H1 (cell line): ENCODE data around the gene KCNJ4. TPM values are rescaled to one million over a fixed set of nuclear protein-coding genes. Genes with fewer than 3 reads are reported as not detected.

Source experiments
- CTCF ChIA-PET: fragments of 300-600 bp; sonication (Branson Sonifier 250); formaldehyde crosslinking; loops from one replicate; lab custom pipeline; 2021; ENCODE audit not compliant: partially characterized antibody; lab: Charles Lee
- POLR2A ChIA-PET: fragments of 300-600 bp; sonication (Branson Sonifier 250); formaldehyde crosslinking; loops from one replicate; lab custom pipeline; 2021; ENCODE audit warnings: inconsistent platforms; ENCODE audit not compliant: partially characterized antibody; lab: Charles Lee
- DNase-seq, 2 experiments: peaks; one replicate each; pipeline versions ENCODE4 v3.0.0 to v3.0.0-alpha.2; 2010 to 2022; ENCODE audit warnings: low spot score in 2 of 2, low read depth in 1 of 2, mixed read lengths in 1 of 2
- FAIRE-seq: peaks from 2 replicates; lab custom pipeline; 2011; peaks lifted over from hg19 to GRCh38; lab: Jason Lieb, UNC
- H2AFZ ChIP-seq: 2 replicates; pipeline ENCODE4 v1.8.1; 2012; ENCODE audit warnings: low read length, inconsistent platforms
- H2AK5ac ChIP-seq: 2 replicates; pipeline ENCODE4 v1.6.1; 2013; ENCODE audit warnings: low read depth, low read length
- H2BK120ac ChIP-seq: replicated peaks from 2 replicates; pipeline ENCODE3; 2013; ENCODE audit warnings: low read depth, low read length, inconsistent platforms
- H2BK12ac ChIP-seq: 2 replicates; pipeline ENCODE4 v1.6.1; 2013; ENCODE audit warnings: low read depth, low read length
- H2BK15ac ChIP-seq: 2 replicates; pipeline ENCODE4 v1.6.1; 2013; ENCODE audit warnings: low read length
- H2BK20ac ChIP-seq: 2 replicates; pipeline ENCODE4 v1.6.1; 2013; ENCODE audit warnings: low read length
- H2BK5ac ChIP-seq: 2 replicates; pipeline ENCODE4 v1.6.1; 2013; ENCODE audit warnings: low read depth, low read length
- H3K14ac ChIP-seq: 2 replicates; pipeline ENCODE4 v1.6.1; 2013; ENCODE audit warnings: inconsistent platforms; ENCODE audit not compliant: insufficient read length
- H3K18ac ChIP-seq: 2 replicates; pipeline ENCODE4 v1.6.1; 2013; ENCODE audit warnings: low read length; ENCODE audit errors: extremely low read depth
- H3K23ac ChIP-seq: 2 replicates; pipeline ENCODE4 v1.6.1; 2013; ENCODE audit warnings: inconsistent platforms; ENCODE audit not compliant: insufficient read length
- H3K23me2 ChIP-seq: 2 replicates; pipeline ENCODE4 v1.6.1; 2013; ENCODE audit warnings: low read depth, low read length
- H3K27ac ChIP-seq: 2 replicates; pipeline ENCODE4 v1.6.1; 2011; ENCODE audit warnings: low read depth, low read length, inconsistent platforms
- H3K27me3 ChIP-seq, 4 experiments: replicated peaks in 1 of 4; 1 replicate in 1 of 4; 2 replicates in 3 of 4; pipeline versions ENCODE4 v1.6.1 to v1.8.1; 2011 to 2013; ENCODE audit warnings: low read length in 3 of 4, mild to moderate bottlenecking in 3 of 4, inconsistent platforms in 2 of 4, mixed read lengths in 2 of 4, moderate library complexity in 1 of 4; ENCODE audit not compliant: control insufficient read depth in 3 of 4, insufficient read depth in 3 of 4; ENCODE audit errors: extremely low read depth in 1 of 4
- H3K36me3 ChIP-seq, 4 experiments: 2 replicates each; pipeline versions ENCODE4 v1.6.1 to v1.8.1; 2011 to 2013; ENCODE audit warnings: mild to moderate bottlenecking in 4 of 4, low read length in 3 of 4, moderate library complexity in 2 of 4, control low read depth in 1 of 4, inconsistent platforms in 1 of 4; ENCODE audit not compliant: insufficient read depth in 4 of 4, control insufficient read depth in 2 of 4
- H3K4ac ChIP-seq: replicated peaks from 2 replicates; pipeline ENCODE3; 2013; ENCODE audit warnings: low read length, low read depth, mixed read lengths, inconsistent platforms; ENCODE audit not compliant: insufficient read length
- H3K4me1 ChIP-seq, 4 experiments: replicated peaks in 1 of 4; 1 replicate in 1 of 4; 2 replicates in 3 of 4; pipeline versions ENCODE4 v1.6.1 to v1.8.1; 2011 to 2013; ENCODE audit warnings: low read length in 3 of 4, inconsistent platforms in 2 of 4, mixed read lengths in 1 of 4; ENCODE audit not compliant: insufficient read depth in 4 of 4, control insufficient read depth in 3 of 4
- H3K4me2 ChIP-seq, 2 experiments: 2 replicates each; pipeline versions ENCODE4 v1.6.1 to v1.8.1; 2011 to 2013; ENCODE audit warnings: low read depth in 2 of 2, low read length in 2 of 2, control low read depth in 1 of 2, inconsistent platforms in 1 of 2, mild to moderate bottlenecking in 1 of 2; ENCODE audit not compliant: insufficient read depth in 1 of 2
- H3K4me3 ChIP-seq, 4 experiments: fragments of 200-600, 300-600 bp in 1 of 4; sonication (generic), shearing (Covaris generic), sonication (Bioruptor Twin) in 1 of 4; 2 replicates each; pipeline versions ENCODE4 v1.5.1 to v1.8.1; 2011 to 2016; ENCODE audit warnings: low read length in 4 of 4, low read depth in 3 of 4, control low read depth in 2 of 4, inconsistent platforms in 2 of 4, mild to moderate bottlenecking in 2 of 4, mixed read lengths in 1 of 4, moderate library complexity in 1 of 4; ENCODE audit not compliant: insufficient read depth in 2 of 4; ENCODE audit errors: extremely low read depth in 1 of 4
- H3K56ac ChIP-seq: replicated peaks from 2 replicates; pipeline ENCODE3; 2013; ENCODE audit warnings: low read depth, mild to moderate bottlenecking, mixed read lengths, low read length, inconsistent platforms; ENCODE audit not compliant: insufficient read length
- H3K79me1 ChIP-seq: 2 replicates; pipeline ENCODE4 v1.6.1; 2013; ENCODE audit warnings: low read depth, low read length, control low read depth
- H3K79me2 ChIP-seq, 2 experiments: 2 replicates each; pipeline versions ENCODE4 v1.6.1 to v1.8.1; 2012 to 2013; ENCODE audit warnings: low read length in 2 of 2, mild to moderate bottlenecking in 2 of 2, inconsistent platforms in 1 of 2; ENCODE audit not compliant: insufficient read depth in 2 of 2, control insufficient read depth in 1 of 2
- H3K9ac ChIP-seq, 4 experiments: replicated peaks in 1 of 4; 1 replicate in 1 of 4; 2 replicates in 3 of 4; pipeline versions ENCODE4 v1.6.1 to v1.8.1; 2011 to 2013; ENCODE audit warnings: low read depth in 3 of 4, low read length in 3 of 4, control low read depth in 2 of 4, mild to moderate bottlenecking in 2 of 4, moderate library complexity in 2 of 4, inconsistent platforms in 1 of 4; ENCODE audit errors: extremely low read depth in 1 of 4
- H3K9me3 ChIP-seq, 2 experiments: 2 replicates each; pipeline versions ENCODE4 v1.6.1 to v1.8.1; 2012 to 2013; ENCODE audit warnings: mild to moderate bottlenecking in 2 of 2, moderate library complexity in 2 of 2, control low read depth in 1 of 2, inconsistent platforms in 1 of 2, low read depth in 1 of 2, low read length in 1 of 2, mixed read lengths in 1 of 2; ENCODE audit not compliant: insufficient read depth in 2 of 2
- H4K20me1 ChIP-seq, 2 experiments: replicated peaks in 1 of 2; 2 replicates each; pipeline versions ENCODE3 to v1.8.1; 2011 to 2013; ENCODE audit warnings: inconsistent platforms in 2 of 2, low read length in 2 of 2, mild to moderate bottlenecking in 1 of 2; ENCODE audit not compliant: insufficient read depth in 2 of 2, control insufficient read depth in 1 of 2
- H4K5ac ChIP-seq: 2 replicates; pipeline ENCODE4 v1.6.1; 2013; ENCODE audit warnings: low read length, low read depth, mixed read lengths, inconsistent platforms; ENCODE audit not compliant: insufficient read length
- H4K8ac ChIP-seq: 2 replicates; pipeline ENCODE4 v1.8.0; 2013; ENCODE audit warnings: mild to moderate bottlenecking, moderate library complexity, low read length, inconsistent platforms; ENCODE audit not compliant: insufficient read depth; ENCODE audit errors: extremely low read depth
- H4K91ac ChIP-seq: replicated peaks from 2 replicates; pipeline ENCODE3; 2013; ENCODE audit warnings: low read length, mixed read lengths, inconsistent platforms; ENCODE audit not compliant: insufficient read length
- ATF2 ChIP-seq: IDR thresholded peaks from 2 replicates; pipeline ENCODE4 v1.6.1; 2012; ENCODE audit warnings: low read length, inconsistent platforms
- BCL11A ChIP-seq, 2 experiments: IDR thresholded peaks; one replicate each; pipeline ENCODE4 v1.6.1; 2011; ENCODE audit warnings: low read depth in 2 of 2, low read length in 2 of 2, mild to moderate bottlenecking in 2 of 2
- CTBP2 ChIP-seq: IDR thresholded peaks from 2 replicates; pipeline ENCODE4 v1.7.0; 2011; ENCODE audit warnings: borderline replicate concordance, mild to moderate bottlenecking, moderate library complexity, mixed read lengths, low read length; ENCODE audit not compliant: insufficient read depth, insufficient read length
- EGR1 ChIP-seq: IDR thresholded peaks from 2 replicates; pipeline ENCODE4 v1.6.1; 2011; ENCODE audit warnings: low read depth, low read length, borderline replicate concordance
- SRF ChIP-seq: IDR thresholded peaks from 2 replicates; pipeline ENCODE4 v1.6.1; 2011; ENCODE audit warnings: mild to moderate bottlenecking, low read depth, low read length, moderate library complexity
- SUZ12 ChIP-seq: fragments of 200-600 bp; sonication (generic); IDR thresholded peaks from 2 replicates; pipeline ENCODE4 v1.6.1; 2012; ENCODE audit warnings: mild to moderate bottlenecking, inconsistent platforms, low read length, moderate library complexity, mixed read lengths
- TCF12 ChIP-seq: IDR thresholded peaks from 2 replicates; pipeline ENCODE4 v1.6.1; 2011; ENCODE audit warnings: low read depth, mild to moderate bottlenecking, low read length
- WGBS, 2 experiments: shearing (Covaris generic) in 1 of 2; methylation state at CpG; one replicate each; pipeline versions ENCODE4 v1.1.6 to v1.1.7; 2013 to 2015; ENCODE audit warnings: low lambda C conversion rate in 2 of 2, mixed read lengths in 2 of 2, inconsistent platforms in 1 of 2, low coverage in 1 of 2, missing lambda C conversion rate in 1 of 2; ENCODE audit not compliant: insufficient replicate concordance in 2 of 2, insufficient coverage in 1 of 2, insufficient read length in 1 of 2; ENCODE audit errors: extremely low coverage in 1 of 2, missing lambda C conversion rate in 1 of 2; 5-methylcytosine and 5-hydroxymethylcytosine counted together
- polyA plus RNA-seq, 7 experiments: library from polyadenylated mRNA; depleted of rRNA in 3 of 7; stranded (reverse) in 5 of 7; unstranded in 2 of 7; fragments of >200 nt in 5 of 7; fragments of 200-250 nt in 2 of 7; gene quantifications; 1 replicate in 5 of 7; 2 replicates in 1 of 7; 4 replicates in 1 of 7; pipeline versions ENCODE4 v1.2.1 to v1.2.3, GENCODE V29; 2011 to 2013; ENCODE audit warnings: missing spikeins in 2 of 7, mixed read lengths in 2 of 7
- total RNA-seq: library from RNA; stranded (reverse); fragmentation: NEBNext Ultra II Directional; extraction: Animal tissue kit (Norgen Biotek cat#: 25700); gene quantifications from 2 replicates; pipeline ENCODE4 v1.2.1, GENCODE V29; 2021

The KCNJ4 gene
- total and polyA plus RNA-seq, 2 of the 8 experiments (the other 6 are each of a cell fraction or from before 2014, with no cell fraction given), result 1.4 to 2.2 TPM

GRCh38 chr22:38428714-38429113 is 26.3 kb downstream of the KCNJ4 start:
- no peak overlapping the region for H4K8ac ChIP-seq

More at GRCh38 chr22:38428714-38429113, 26.3 kb downstream of the KCNJ4 start:
- Histone ChIP-seq H3K4me2 (no peak overlapping the region), H3K79me2 (no peaks in the 10 kb centered on the region), H3K4me3 (no peak overlapping the region), H3K27me3 (no peaks in the 10 kb centered on the region), H3K27ac (no peak overlapping the region), H3K56ac (no peak overlapping the region), H3K4me1 (peaks cover 2 to 7% (median 4%) of the 10 kb centered on the region in 4 experiments; a peak in 5 of 7 replicates), H3K23me2 (no peaks in the 10 kb centered on the region), H3K9ac (no peak overlapping the region), H2AK5ac (no peak overlapping the region), H3K36me3 (no peaks in the 10 kb centered on the region), H4K20me1 (no peaks in the 10 kb centered on the region), H3K4ac (no peak overlapping the region), H3K79me1 (no peaks in the 10 kb centered on the region), H2BK5ac (no peak overlapping the region), H2BK20ac (no peak overlapping the region), H2BK15ac (no peak overlapping the region), H2BK120ac (no peak overlapping the region), H3K23ac (no peak overlapping the region), H4K91ac (no peak overlapping the region), H2BK12ac (no peak overlapping the region), H3K18ac (no peak overlapping the region), H3K14ac (no peak overlapping the region), H2AFZ (no peak overlapping the region), H3K9me3 (no peaks in the 10 kb centered on the region), H4K5ac (no peak overlapping the region)
- 78% methylated on average over 2 of the region's 2 CpGs; no CpG with 5 or more reads in 1 of the 2 experiments for WGBS, 2 experiments
- ChIA-PET CTCF (interaction anchor here (0.6 to 1.1 kb wide), 2 partner anchors 19 to 236 kb away, joined by 4 read pairs; no protein-coding TSS in a partner anchor), POLR2A (interaction anchor here (0.8 kb wide), 1 partner anchor 70 kb away, joined by 3 read pairs; no protein-coding TSS in a partner anchor)
- FAIRE-seq (no peak), DNase-seq (no peak)
- no peak for TF ChIP-seq TCF12
- no peak for TF ChIP-seq ATF2
- no peak for TF ChIP-seq EGR1
- TF ChIP-seq SRF, result no peak
- no peak for TF ChIP-seq SUZ12
- no peak for TF ChIP-seq CTBP2
- TF ChIP-seq BCL11A (IDR thresholded peaks at IDR 0.05; ENCODE audit: low read depth in 2 of 2, low read length in 2 of 2), result no peak
